TTC549 (cell line): ENCODE measurements around the gene LBX2.

Source experiments
- FAIRE-seq: peaks from 2 replicates; lab custom pipeline; 2012; peaks lifted over from hg19 to GRCh38; lab: Jason Lieb, UNC

The LBX2 gene

DNA sequence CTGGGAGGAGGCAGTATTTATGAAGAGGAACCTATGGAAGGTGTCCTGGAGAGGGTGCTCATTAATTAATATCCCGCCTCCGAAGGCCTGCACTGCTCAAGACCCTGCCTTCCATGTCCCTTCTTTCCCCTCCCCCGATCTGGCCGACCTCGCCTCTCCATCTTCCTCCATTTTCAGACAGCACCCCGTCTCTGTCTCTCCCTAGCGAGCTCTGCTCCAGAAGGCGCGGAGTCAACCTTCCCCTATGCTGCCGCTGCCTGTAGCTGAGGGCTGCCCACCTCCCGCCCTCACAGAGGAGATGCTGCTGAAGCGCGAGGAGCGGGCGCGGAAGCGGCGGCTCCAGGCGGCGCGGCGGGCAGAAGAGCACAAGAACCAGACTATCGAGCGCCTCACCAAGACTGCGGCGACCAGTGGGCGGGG lies 42.3 kb downstream of the LBX2 start:
- FAIRE-seq = no peak

DNA sequence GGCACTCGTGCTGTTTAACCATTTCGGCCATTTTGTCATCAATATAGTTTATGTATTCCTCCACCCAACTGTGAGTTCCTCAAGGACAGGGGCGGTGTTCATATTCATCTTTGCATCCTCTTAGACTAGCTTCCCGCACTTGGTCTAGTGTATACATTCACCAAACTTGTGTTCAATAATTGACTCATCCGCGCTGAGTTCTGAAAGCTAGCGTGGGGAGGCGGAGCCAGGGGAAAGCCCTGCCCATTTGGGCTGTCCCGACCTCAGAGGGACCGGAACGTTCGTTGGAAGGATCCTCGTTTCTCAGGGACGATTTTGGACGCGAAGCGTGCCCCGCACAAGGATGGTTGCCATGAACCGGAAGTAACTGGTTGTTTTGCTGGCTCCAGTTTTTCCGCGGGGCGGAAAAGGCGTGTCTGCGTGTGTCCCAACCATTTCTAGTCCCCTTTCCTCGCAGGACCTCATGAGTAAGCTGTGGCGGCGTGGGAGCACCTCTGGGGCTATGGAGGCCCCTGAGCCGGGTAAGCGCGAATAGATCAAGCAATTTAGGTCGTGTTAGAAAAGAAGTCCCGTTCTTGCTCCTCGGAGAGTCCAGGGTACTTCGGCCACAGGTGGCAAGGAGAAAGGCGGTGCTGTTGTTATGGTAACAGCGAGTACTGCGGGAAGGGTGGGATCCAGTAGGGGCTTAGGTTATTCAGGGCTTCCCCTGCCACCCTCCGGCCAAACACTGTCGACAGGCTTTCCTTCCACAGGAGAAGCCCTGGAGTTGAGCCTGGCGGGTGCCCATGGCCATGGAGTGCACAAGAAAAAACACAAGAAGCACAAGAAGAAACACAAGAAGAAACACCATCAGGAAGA lies 44.5 kb downstream of the LBX2 start, which contains the start of gene INO80B:
Gene INO80B (plus strand): TSS at position 434 of the 858 bp plus-strand sequence. CDS start 30 bp downstream, at position 464.
- FAIRE-seq = peak; percentile 93

DNA sequence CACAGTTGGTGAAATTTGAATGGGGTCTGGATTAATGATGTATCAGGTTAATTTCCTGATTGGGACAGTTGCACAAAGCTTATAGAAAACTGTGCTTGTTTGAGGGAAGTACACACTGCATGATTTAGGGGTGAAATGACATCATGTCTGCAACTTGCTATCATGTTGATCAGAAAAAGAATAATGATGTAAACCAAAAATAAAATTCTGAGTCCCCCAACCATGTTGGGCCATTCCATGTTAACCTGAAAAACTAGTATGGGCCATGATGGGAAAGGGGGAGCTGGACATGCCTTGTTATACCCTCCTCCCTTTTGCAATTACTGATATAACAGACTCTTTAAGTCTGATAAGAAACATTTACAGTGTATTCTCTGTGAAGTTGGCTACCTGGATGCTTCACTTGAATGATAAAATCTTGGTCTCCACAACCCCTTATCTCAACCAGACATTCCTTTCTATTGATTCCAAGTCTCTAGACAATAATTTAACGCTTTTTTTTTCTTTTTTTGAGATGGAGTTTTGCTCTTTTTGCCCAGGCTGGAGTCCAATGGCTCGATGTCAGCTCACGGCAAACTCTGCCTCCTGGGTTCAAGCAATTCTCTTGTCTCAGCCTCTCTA lies 48.7 kb downstream of the LBX2 start:
- FAIRE-seq = no peak

DNA sequence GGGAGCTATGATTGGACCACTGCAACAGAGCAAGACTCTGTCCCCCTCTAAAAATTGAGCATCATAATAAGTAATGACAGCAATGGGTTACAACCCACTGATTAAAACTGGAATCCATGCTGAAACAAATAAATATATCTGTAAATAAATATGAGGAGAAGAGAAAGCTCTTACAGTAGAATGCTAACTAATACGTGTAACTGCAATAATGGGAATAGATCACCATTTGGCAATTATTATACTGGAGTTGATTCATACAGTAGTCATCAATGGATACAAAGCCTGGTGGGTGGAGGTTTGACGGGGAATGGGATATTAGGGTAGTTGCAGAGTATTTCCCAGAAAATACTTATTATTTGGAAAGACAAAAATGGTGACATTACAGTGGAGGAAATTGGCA lies 50.6 kb downstream of the LBX2 start:
- no peak for FAIRE-seq
